ENCODE data around the gene STKLD1. TPM values are rescaled to one million over a fixed set of nuclear protein-coding genes. Genes with fewer than 3 reads are reported as not detected.

STKLD1 gene
- total and polyA plus RNA-seq, 9 of the 15 experiments (the other 6 are each of a cell fraction or from before 2014, with no cell fraction given), result 0.10 to 0.65 (median 0.33) TPM; not detected in 2

DNA sequence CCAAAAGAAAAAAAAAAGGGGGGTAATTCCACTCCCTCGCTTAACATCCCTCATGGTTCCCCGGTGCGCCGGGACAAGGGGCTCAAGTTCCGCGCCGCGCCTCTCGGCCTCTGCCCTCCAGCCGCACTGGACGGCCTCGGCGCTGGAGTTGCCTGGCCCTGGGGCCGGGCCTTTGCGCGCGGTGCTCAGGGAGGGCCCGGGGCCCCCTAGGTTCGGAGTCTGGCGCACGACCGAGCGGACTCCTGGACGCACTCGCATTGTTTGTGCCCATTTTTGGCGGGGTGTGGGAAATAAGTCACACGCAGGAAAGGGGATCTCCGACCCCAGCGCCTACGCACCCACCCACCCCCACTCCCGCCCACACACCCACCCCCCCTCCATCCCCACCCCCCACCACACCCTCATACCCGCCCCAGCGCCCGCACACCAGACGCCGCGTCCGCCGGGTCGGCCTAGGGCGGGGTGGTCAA lies 28.6 kb upstream of the STKLD1 start:
- WGBS (ENCODE audit: insufficient coverage, low coverage, missing lambda C conversion rate), result under 1% methylated on average over 26 of the region's 41 CpGs
- TF ChIP-seq ZNF589 (CRISPR knock-in tag; IDR thresholded peaks at IDR 0.05; ENCODE audit: low read depth) (no peak), POLR2AphosphoS2 (IDR thresholded peaks at IDR 0.05; ENCODE audit: low read length) (no peak), RHOXF2B (CRISPR knock-in tag; conservative IDR thresholded peaks at IDR 0.05) (no peak), MEF2D (tag; conservative IDR thresholded peaks at IDR 0.05; ENCODE audit: low read depth) (no peak), FOXK1 (CRISPR knock-in tag; IDR thresholded peaks at IDR 0.05; ENCODE audit: borderline replicate concordance) (no peak), SMAD4 (CRISPR knock-in tag; conservative IDR thresholded peaks at IDR 0.05) (no peak), HDGF (IDR thresholded peaks at IDR 0.05) (no peak), MTA2 (IDR thresholded peaks at IDR 0.05; ENCODE audit: low read depth) (no peak), CC2D1A (IDR thresholded peaks at IDR 0.05) (no peak), PML (IDR thresholded peaks at IDR 0.05; ENCODE audit: low read length) (no peak)
- TF ChIP-seq, protein P1, sequence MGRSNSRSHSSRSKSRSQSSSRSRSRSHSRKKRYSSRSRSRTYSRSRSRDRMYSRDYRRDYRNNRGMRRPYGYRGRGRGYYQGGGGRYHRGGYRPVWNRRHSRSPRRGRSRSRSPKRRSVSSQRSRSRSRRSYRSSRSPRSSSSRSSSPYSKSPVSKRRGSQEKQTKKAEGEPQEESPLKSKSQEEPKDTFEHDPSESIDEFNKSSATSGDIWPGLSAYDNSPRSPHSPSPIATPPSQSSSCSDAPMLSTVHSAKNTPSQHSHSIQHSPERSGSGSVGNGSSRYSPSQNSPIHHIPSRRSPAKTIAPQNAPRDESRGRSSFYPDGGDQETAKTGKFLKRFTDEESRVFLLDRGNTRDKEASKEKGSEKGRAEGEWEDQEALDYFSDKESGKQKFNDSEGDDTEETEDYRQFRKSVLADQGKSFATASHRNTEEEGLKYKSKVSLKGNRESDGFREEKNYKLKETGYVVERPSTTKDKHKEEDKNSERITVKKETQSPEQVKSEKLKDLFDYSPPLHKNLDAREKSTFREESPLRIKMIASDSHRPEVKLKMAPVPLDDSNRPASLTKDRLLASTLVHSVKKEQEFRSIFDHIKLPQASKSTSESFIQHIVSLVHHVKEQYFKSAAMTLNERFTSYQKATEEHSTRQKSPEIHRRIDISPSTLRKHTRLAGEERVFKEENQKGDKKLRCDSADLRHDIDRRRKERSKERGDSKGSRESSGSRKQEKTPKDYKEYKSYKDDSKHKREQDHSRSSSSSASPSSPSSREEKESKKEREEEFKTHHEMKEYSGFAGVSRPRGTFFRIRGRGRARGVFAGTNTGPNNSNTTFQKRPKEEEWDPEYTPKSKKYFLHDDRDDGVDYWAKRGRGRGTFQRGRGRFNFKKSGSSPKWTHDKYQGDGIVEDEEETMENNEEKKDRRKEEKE (IDR thresholded peaks at IDR 0.05; ENCODE audit: borderline replicate concordance in 1 of 2, control insufficient read depth in 1 of 2, low read depth in 2 of 2, low read length in 1 of 2), result no peak
- TF ChIP-seq, protein P2, sequence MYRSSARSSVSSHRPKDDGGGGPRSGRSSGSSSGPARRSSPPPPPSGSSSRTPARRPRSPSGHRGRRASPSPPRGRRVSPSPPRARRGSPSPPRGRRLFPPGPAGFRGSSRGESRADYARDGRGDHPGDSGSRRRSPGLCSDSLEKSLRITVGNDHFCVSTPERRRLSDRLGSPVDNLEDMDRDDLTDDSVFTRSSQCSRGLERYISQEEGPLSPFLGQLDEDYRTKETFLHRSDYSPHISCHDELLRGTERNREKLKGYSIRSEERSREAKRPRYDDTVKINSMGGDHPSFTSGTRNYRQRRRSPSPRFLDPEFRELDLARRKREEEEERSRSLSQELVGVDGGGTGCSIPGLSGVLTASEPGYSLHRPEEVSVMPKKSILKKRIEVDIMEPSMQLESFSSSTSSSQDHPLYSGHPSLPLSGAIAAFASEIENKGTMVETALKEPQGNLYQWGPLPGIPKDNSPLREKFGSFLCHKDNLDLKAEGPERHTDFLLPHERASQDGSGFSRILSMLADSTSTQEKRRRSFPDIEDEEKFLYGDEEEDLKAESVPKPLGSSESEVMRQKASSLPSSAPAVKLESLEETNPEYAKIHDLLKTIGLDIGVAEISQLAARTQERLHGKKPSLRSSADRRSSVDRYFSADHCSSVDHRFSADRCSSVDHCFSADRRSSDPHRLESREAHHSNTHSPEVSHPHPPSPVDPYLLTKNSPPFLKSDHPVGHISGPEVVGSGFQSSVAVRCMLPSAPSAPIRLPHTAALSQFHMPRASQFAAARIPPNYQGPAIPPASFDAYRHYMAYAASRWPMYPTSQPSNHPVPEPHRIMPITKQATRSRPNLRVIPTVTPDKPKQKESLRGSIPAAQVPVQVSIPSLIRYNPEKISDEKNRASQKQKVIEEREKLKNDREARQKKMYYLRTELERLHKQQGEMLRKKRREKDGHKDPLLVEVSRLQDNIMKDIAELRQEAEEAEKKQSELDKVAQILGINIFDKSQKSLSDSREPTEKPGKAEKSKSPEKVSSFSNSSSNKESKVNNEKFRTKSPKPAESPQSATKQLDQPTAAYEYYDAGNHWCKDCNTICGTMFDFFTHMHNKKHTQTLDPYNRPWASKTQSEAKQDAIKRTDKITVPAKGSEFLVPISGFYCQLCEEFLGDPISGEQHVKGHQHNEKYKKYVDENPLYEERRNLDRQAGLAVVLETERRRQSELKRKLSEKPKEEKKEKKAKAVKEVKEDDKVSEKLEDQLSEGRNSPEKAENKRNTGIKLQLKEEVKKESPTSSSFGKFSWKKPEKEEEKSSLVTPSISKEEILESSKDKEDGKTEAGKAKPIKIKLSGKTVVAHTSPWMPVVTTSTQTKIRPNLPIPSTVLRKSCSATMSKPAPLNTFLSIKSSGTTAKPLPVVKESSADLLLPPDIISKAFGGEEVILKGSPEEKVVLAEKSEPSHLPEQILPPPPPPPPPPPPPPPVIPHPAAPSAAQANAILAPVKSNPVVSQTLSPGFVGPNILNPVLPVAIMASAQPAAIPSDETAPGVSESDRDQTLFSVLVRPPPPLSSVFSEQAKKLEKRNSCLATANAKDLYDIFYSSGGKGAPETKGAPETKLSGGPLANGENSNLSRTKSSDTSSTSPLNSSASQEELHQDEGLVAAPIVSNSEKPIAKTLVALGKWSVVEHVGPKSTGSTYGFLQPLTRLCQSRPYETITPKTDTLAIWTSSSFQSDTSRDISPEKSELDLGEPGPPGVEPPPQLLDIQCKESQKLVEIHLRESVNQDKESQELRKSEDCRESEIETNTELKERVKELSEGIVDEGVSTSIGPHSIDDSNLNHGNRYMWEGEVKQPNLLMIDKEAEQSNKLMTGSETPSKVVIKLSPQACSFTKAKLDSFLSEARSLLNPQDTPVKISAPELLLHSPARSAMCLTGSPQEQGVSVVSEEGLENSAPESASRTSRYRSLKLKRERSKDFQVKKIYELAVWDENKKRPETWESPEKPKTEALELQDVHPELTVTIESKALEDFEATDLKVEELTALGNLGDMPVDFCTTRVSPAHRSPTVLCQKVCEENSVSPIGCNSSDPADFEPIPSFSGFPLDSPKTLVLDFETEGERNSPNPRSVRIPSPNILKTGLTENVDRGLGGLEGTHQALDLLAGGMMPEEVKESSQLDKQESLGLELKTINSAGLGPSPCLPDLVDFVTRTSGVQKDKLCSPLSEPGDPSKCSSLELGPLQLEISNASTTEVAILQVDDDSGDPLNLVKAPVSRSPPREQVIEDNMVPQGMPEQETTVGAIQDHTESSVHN (IDR thresholded peaks at IDR 0.05; ENCODE audit: borderline replicate concordance in 1 of 2, low read depth in 1 of 2), result no peak

More for the DNA sequence above, 28.6 kb upstream of the STKLD1 start:
- Histone ChIP-seq H3K4me3 (peak overlapping the region; percentile 100), H3K27ac (ENCODE audit: extremely low read depth, low read depth, low read length) (peak overlapping the region; percentile 98), H2AFZ (ENCODE audit: low read depth, low read length) (peak overlapping the region; percentile 79), H4K20me1 (replicated peaks; ENCODE audit: control insufficient read depth, insufficient read depth, low read length) (peaks cover 29% of the 10 kb centered on the region), H3K9me1 (ENCODE audit: control insufficient read depth, insufficient read depth, low read length) (peaks cover 3% of the 10 kb centered on the region), H3K27me3 (ENCODE audit: control insufficient read depth in 2 of 2, insufficient read depth in 2 of 2, low read length in 2 of 2) (no peaks in the 10 kb centered on the region), H3K4me1 (replicated peaks in 1 of 2; ENCODE audit: control insufficient read depth in 2 of 2, insufficient read depth in 2 of 2, low read length in 2 of 2) (peaks cover 16 to 33% of the 10 kb centered on the region in 2 experiments; a peak in 4 of 5 replicates), H3K9ac (ENCODE audit: insufficient read depth in 1 of 2, low read depth in 2 of 2, low read length in 2 of 2) (peak overlapping the region; percentile 100), H3K36me3 (ENCODE audit: control insufficient read depth, insufficient read depth, low read length) (peaks cover 77% of the 10 kb centered on the region), H3K9me3 (replicated peaks; ENCODE audit: control insufficient read depth, insufficient read depth, low read depth, low read length) (no peaks in the 10 kb centered on the region), H3K4me2 (ENCODE audit: insufficient read depth, low read length) (peak overlapping the region; percentile 93), H3K79me2 (ENCODE audit: control insufficient read depth, insufficient read depth, low read length) (peaks cover 57% of the 10 kb centered on the region)
- peak in 3 of 4 experiments; percentile 61 to 83 (median 82) for DNase-seq (ENCODE audit: extremely low read depth in 1 of 4, low spot score in 3 of 4)
- in situ Hi-C loops (cut with MboI) (no loop called here), intact Hi-C loops (cut with micrococcal nuclease) (no loop called here)
- ATAC-seq, result peak; percentile 71
- FAIRE-seq, result no peak
- POLR2A ChIA-PET, result interaction anchor here (0.6 to 3.3 kb wide), 28 partner anchors 8 to 319 kb away, joined by 3 to 31 read pairs (median 4); partner anchors contain the start of genes SLC2A6, SURF1, SURF2 and SURF6
- CTCF ChIA-PET (ENCODE audit: low intra/inter-chr PET ratio), result no interaction called here
- no TSS peak for BruUV-seq (replicated peaks)

All from K562 (cell line).